ENCODE measurements around the gene GLP2R.

- no peak for TF ChIP-seq CTCF (IDR thresholded peaks at IDR 0.05 in 4 of 5, conservative IDR thresholded peaks at IDR 0.05 in 1 of 5)
- TF ChIP-seq POLR2A (IDR thresholded peaks at IDR 0.05), result no peak
These were observed 37.1 kb upstream of the GLP2R start for GRCh38 chr17:9788601-9789000.

Data from gastrocnemius medialis (tissue), 4 donors.